PC-3 (cell line): ENCODE data around the gene ASCC3. TPM values are rescaled to one million over a fixed set of nuclear protein-coding genes. Genes with fewer than 3 reads are reported as not detected.

Source experiments
- ATAC-seq: fragments of 200-7000 bp; cut with Tn5 transposase; 2 replicates; pipeline ENCODE4 v1.9.1; 2020; ENCODE audit warnings: mild to moderate bottlenecking, moderate library complexity
- BruUV-seq: library from RNA; stranded (reverse); fragments of 400-500 nt; replicated peaks from 2 replicates; lab custom pipeline; 2021; lab: Mats Ljungman, UMichigan
- CTCF ChIA-PET: fragments of 300-600 bp; sonication (Branson Sonifier 250); formaldehyde crosslinking; loops from one replicate; lab custom pipeline; 2022; ENCODE audit warnings: antibody characterized with exemption; lab: Charles Lee
- POLR2A ChIA-PET: fragments of 300-600 bp; sonication (Branson Sonifier 250); formaldehyde crosslinking; loops from one replicate; lab custom pipeline; 2022; ENCODE audit warnings: antibody characterized with exemption; ENCODE audit not compliant: unreplicated experiment; lab: Charles Lee
- DNase-seq: peaks from one replicate; pipeline ENCODE4 v3.0.0-alpha.2; 2015
- H2AFZ ChIP-seq: fragments of 300-600 bp; sonication (generic); 2 replicates; pipeline ENCODE4 v1.6.0; 2016; ENCODE audit warnings: antibody characterized with exemption, low read length
- H3F3A ChIP-seq: fragments of 300-600 bp; sonication (generic); one replicate; pipeline ENCODE4 v1.6.0; 2017; ENCODE audit warnings: antibody characterized with exemption, low read length, control low read depth, mild to moderate bottlenecking; ENCODE audit not compliant: unreplicated experiment
- H3K27ac ChIP-seq: fragments of 300-600 bp; sonication (generic); 2 replicates; pipeline ENCODE4 v1.5.1; 2016; ENCODE audit warnings: mild to moderate bottlenecking, low read length
- H3K27me3 ChIP-seq: fragments of 300-600 bp; sonication (generic); 2 replicates; pipeline ENCODE4 v1.6.1; 2016; ENCODE audit warnings: low read length, mixed read lengths
- H3K36me3 ChIP-seq: fragments of 300-600 bp; sonication (generic); 2 replicates; pipeline ENCODE4 v1.6.1; 2016; ENCODE audit warnings: low read depth, mixed run types, low read length, mixed read lengths
- H3K4me1 ChIP-seq: fragments of 300-600 bp; sonication (generic); 2 replicates; pipeline ENCODE4 v1.5.1; 2016; ENCODE audit warnings: low read length; ENCODE audit not compliant: insufficient read depth
- H3K4me2 ChIP-seq: fragments of 300-600 bp; sonication (generic); 2 replicates; pipeline ENCODE4 v1.6.0; 2016; ENCODE audit warnings: low read length
- H3K4me3 ChIP-seq: fragments of 300-600 bp; sonication (generic); 2 replicates; pipeline ENCODE4 v1.5.1; 2016; ENCODE audit warnings: mild to moderate bottlenecking, low read length, mixed read lengths
- H3K79me2 ChIP-seq: fragments of 300-600 bp; sonication (generic); 2 replicates; pipeline ENCODE4 v1.6.1; 2017; ENCODE audit warnings: low read length, mixed read lengths
- H3K9ac ChIP-seq: fragments of 300-600 bp; sonication (generic); 2 replicates; pipeline ENCODE4 v1.6.0; 2016; ENCODE audit warnings: mild to moderate bottlenecking, low read length
- H3K9me2 ChIP-seq: fragments of 300-600 bp; sonication (generic); replicated peaks from 2 replicates; pipeline ENCODE4 v1.6.1; 2016; ENCODE audit warnings: mixed run types, low read length, mixed read lengths
- H3K9me3 ChIP-seq: fragments of 300-600 bp; sonication (generic); 2 replicates; pipeline ENCODE4 v1.6.1; 2016; ENCODE audit warnings: low read length, mixed read lengths
- H4K20me1 ChIP-seq: fragments of 300-600 bp; sonication (generic); 2 replicates; pipeline ENCODE4 v1.6.1; 2016; ENCODE audit warnings: low read length, mixed read lengths
- CTCF ChIP-seq: fragments of 300-600 bp; sonication (generic); conservative IDR thresholded peaks from 2 replicates; pipeline ENCODE4 v1.5.1; 2017; ENCODE audit warnings: antibody characterized with exemption, low read depth, mild to moderate bottlenecking, low read length
- EZH2 ChIP-seq: fragments of 300-600 bp; sonication (generic); IDR thresholded peaks from one replicate; pipeline ENCODE4 v1.6.1; 2017; ENCODE audit warnings: antibody characterized with exemption, mild to moderate bottlenecking, low read length; ENCODE audit not compliant: unreplicated experiment
- EZH2phosphoT487 ChIP-seq: fragments of 300-600 bp; sonication (generic); IDR thresholded peaks from 2 replicates; pipeline ENCODE4 v1.6.1; 2018; ENCODE audit warnings: mild to moderate bottlenecking, antibody characterized with exemption, low read length, borderline replicate concordance
- intact Hi-C: fragments of 100-400 bp; cut with micrococcal nuclease; formaldehyde crosslinking; loops from 2 replicates; pipeline ENCODE4 v1.9.0; 2023
- total RNA-seq: library from RNA; depleted of rRNA; stranded (reverse); fragments of >200 nt; gene quantifications from 2 replicates; pipeline ENCODE4 v1.2.3, GENCODE V29; 2014

ASCC3 gene
- total RNA-seq, 1 experiment from 2014 or later = 27.7 TPM

GRCh38 chr6:100618351-100618671, 262.8 kb downstream of the ASCC3 start:
- Histone ChIP-seq H3K9me3 (no peaks in the 10 kb centered on the region), H3K27ac (no peak overlapping the region), H3K36me3 (no peaks in the 10 kb centered on the region), H2AFZ (no peak overlapping the region), H3F3A (no peaks in the 10 kb centered on the region), H3K9me2 (no peaks in the 10 kb centered on the region), H3K27me3 (no peaks in the 10 kb centered on the region), H3K9ac (no peak overlapping the region), H3K79me2 (no peaks in the 10 kb centered on the region), H3K4me2 (peak overlapping the region; percentile 30; the same call in 1 of the 2 replicates), H3K4me3 (no peak overlapping the region), H3K4me1 (peaks cover 29% of the 10 kb centered on the region), H4K20me1 (no peaks in the 10 kb centered on the region)
- POLR2A ChIA-PET = no interaction called here
- no peak; the same call in 1 of the 2 replicates for ATAC-seq
- no TSS peak for BruUV-seq
- TF ChIP-seq EZH2phosphoT487 (no peak), EZH2 (no peak), CTCF (no peak)
- DNase-seq = no peak
- intact Hi-C loops = no loop called here
- CTCF ChIA-PET = no interaction called here

- CTCF ChIA-PET = no interaction called here
- no peak for TF ChIP-seq CTCF
- TF ChIP-seq EZH2 = no peak
- TF ChIP-seq EZH2phosphoT487 = no peak
- no TSS peak for BruUV-seq
- Histone ChIP-seq H3K9me2 (no peaks in the 10 kb centered on the region), H3K4me2 (peak overlapping the region; percentile 30), H3K9me3 (no peaks in the 10 kb centered on the region), H3K4me1 (peaks cover 29% of the 10 kb centered on the region), H3K9ac (no peak overlapping the region), H2AFZ (no peak overlapping the region), H4K20me1 (no peaks in the 10 kb centered on the region), H3K27me3 (no peaks in the 10 kb centered on the region), H3F3A (no peaks in the 10 kb centered on the region), H3K27ac (no peak overlapping the region), H3K4me3 (no peak overlapping the region), H3K36me3 (no peaks in the 10 kb centered on the region), H3K79me2 (no peaks in the 10 kb centered on the region)
- intact Hi-C loops = no loop called here
- POLR2A ChIA-PET = no interaction called here
- DNase-seq (peak; percentile 73), ATAC-seq (peak; percentile 46)
Observed at GRCh38 chr6:100617633-100618350, 263.3 kb downstream of the ASCC3 start.

GRCh38 chr6:100614933-100615332, 266.2 kb downstream of the ASCC3 start:
- no peaks in the 10 kb centered on the region for H3K79me2 ChIP-seq
- POLR2A ChIA-PET = no interaction called here
- no peak for TF ChIP-seq EZH2phosphoT487
- no peak for TF ChIP-seq EZH2
- no peak for TF ChIP-seq CTCF

More at GRCh38 chr6:100614933-100615332, 266.2 kb downstream of the ASCC3 start:
- Histone ChIP-seq H3K4me3 (no peak overlapping the region), H3K4me1 (peaks cover 21% of the 10 kb centered on the region), H3K36me3 (no peaks in the 10 kb centered on the region), H3K9ac (no peak overlapping the region), H3K27ac (no peak overlapping the region), H3K9me3 (no peaks in the 10 kb centered on the region), H3K4me2 (no peak overlapping the region), H2AFZ (no peak overlapping the region), H4K20me1 (no peaks in the 10 kb centered on the region), H3F3A (no peaks in the 10 kb centered on the region), H3K9me2 (no peaks in the 10 kb centered on the region), H3K27me3 (no peaks in the 10 kb centered on the region)
- no peak for DNase-seq
- ATAC-seq = no peak
- CTCF ChIA-PET = no interaction called here
- no TSS peak for BruUV-seq
- intact Hi-C loops = no loop called here
